ENCODE results near the gene HMOX1. TPM values are rescaled to one million over a fixed set of nuclear protein-coding genes. Genes with fewer than 3 reads are reported as not detected.

The HMOX1 gene
- 10 to 100 TPM in 1 of 2 donors, 1 to 10 TPM in 1; 9.3 to 32.0 TPM for total RNA-seq

DNA sequence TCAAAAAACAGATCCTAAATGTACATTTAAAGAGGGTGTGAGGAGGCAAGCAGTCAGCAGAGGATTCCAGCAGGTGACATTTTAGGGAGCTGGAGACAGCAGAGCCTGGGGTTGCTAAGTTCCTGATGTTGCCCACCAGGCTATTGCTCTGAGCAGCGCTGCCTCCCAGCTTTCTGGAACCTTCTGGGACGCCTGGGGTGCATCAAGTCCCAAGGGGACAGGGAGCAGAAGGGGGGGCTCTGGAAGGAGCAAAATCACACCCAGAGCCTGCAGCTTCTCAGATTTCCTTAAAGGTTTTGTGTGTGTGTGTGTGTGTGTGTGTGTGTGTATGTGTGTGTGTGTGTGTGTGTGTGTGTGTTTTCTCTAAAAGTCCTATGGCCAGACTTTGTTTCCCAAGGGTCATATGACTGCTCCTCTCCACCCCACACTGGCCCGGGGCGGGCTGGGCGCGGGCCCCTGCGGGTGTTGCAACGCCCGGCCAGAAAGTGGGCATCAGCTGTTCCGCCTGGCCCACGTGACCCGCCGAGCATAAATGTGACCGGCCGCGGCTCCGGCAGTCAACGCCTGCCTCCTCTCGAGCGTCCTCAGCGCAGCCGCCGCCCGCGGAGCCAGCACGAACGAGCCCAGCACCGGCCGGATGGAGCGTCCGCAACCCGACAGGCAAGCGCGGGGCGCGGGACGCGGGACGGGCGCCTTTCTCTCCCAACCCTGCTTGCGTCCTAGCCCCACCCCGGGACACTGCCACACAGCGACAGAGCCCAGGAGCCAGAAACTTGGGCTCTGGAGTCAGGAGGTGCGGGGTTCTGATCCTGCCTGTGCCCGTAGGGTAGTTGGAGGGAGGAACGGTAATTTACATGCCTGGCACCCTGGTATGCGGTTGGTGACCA lies at the start of gene HMOX1:
HMOX1 (plus strand) TSS at position 560 of the 887 bp plus-strand sequence; CDS start at position 638, 78 bp downstream.
- H3K9me3 ChIP-seq, result no peaks in the 10 kb centered on the region
- DNase-seq, result peak; percentile 85 to 92 (median 91)

GRCh38 chr22:35332278-35332677 lies 48.6 kb upstream of the HMOX1 start:
- DNase-seq (no peak), ATAC-seq (no peak)
- Histone ChIP-seq H3K4me3 (no peak overlapping the region), H3K4me1 (peaks cover 53% of the 10 kb centered on the region), H3K27ac (no peak overlapping the region), H3K36me3 (replicated peaks in 1 of 2; ENCODE audit: insufficient read depth in 1 of 2, low read depth in 2 of 2) (peaks cover 0 to 12% of the 10 kb centered on the region in 2 donors), H3K27me3 (no peaks in the 10 kb centered on the region), H3K9me3 (no peaks in the 10 kb centered on the region)
- WGBS, 2 donors, result 72 to 80% methylated on average over 6 of the region's 6 CpGs
- intact Hi-C loops (cut with DNase I), result no loop called here
- no peak for TF ChIP-seq POLR2A (IDR thresholded peaks at IDR 0.05)
- no peak for TF ChIP-seq CTCF (IDR thresholded peaks at IDR 0.05)

More for the DNA sequence above, at the start of gene HMOX1:
- ATAC-seq, result peak; percentile 82
- Histone ChIP-seq H3K4me1 (peaks cover 39% of the 10 kb centered on the region), H3K4me3 (no peak within 1 kb of the TSS), H3K36me3 (replicated peaks in 1 of 2; ENCODE audit: insufficient read depth in 1 of 2, low read depth in 2 of 2) (no peaks in the 10 kb centered on the region), H3K27ac (peak within 1 kb of the TSS in 3 of 4 donors; percentile 44 to 66 (median 63)), H3K27me3 (no peaks in the 10 kb centered on the region)
- TF ChIP-seq CTCF (IDR thresholded peaks at IDR 0.05), result peak in 2 of 7 experiments; percentile 8 to 44
- TF ChIP-seq POLR2A (IDR thresholded peaks at IDR 0.05), result peak in 2 of 3 donors; percentile 70 to 77
- intact Hi-C loops (cut with DNase I), result no loop called here
- WGBS, 2 donors, result 4 to 14% methylated on average over 14 to 42 of the region's 47 CpGs

GRCh38 chr22:35333220-35333619 lies 47.7 kb upstream of the HMOX1 start:
- intact Hi-C loops (cut with DNase I), result no loop called here
- ATAC-seq, result no peak
- no peak overlapping the region for H3K4me3 ChIP-seq
- 87 to 92% methylated on average over 6 to 7 of the region's 7 CpGs for WGBS, 2 donors
- no peak for DNase-seq
- TF ChIP-seq CTCF (IDR thresholded peaks at IDR 0.05) (no peak), POLR2A (IDR thresholded peaks at IDR 0.05) (no peak)
- H3K27me3 ChIP-seq, result no peaks in the 10 kb centered on the region
- no peaks in the 10 kb centered on the region for H3K9me3 ChIP-seq
- peaks cover 0 to 12% of the 10 kb centered on the region in 2 donors for H3K36me3 ChIP-seq (replicated peaks in 1 of 2; ENCODE audit: insufficient read depth in 1 of 2, low read depth in 2 of 2)
- no peak overlapping the region for H3K27ac ChIP-seq
- peaks cover 51% of the 10 kb centered on the region for H3K4me1 ChIP-seq

DNA sequence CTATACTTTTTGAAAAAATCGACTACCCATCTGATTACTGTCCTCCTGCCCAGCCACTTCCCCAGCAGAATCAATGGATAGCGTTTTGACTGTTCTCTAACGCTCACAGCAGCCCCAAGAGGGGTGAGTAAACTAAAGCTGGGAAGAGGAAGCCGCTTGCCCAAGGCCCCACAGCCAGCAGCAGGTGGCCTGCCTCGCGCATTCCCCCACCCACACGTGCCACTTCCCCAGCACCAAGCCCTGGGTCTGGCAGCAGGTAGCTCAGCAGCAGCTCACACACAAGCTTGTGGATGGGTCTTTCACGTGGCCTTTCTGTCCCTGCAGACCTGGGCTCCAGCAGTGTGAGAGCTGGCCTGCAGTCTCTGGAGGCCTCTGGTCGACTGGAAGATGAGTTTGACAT lies 46.9 kb upstream of the HMOX1 start:
- no peak overlapping the region for H3K27ac ChIP-seq
- TF ChIP-seq CTCF (IDR thresholded peaks at IDR 0.05) (no peak), POLR2A (IDR thresholded peaks at IDR 0.05) (no peak)
- H3K9me3 ChIP-seq, result no peaks in the 10 kb centered on the region
- DNase-seq, result no peak
- ATAC-seq, result no peak
- H3K27me3 ChIP-seq, result no peaks in the 10 kb centered on the region
- H3K4me3 ChIP-seq, result no peak overlapping the region
- intact Hi-C loops (cut with DNase I), result no loop called here
- peaks cover 0 to 12% of the 10 kb centered on the region in 2 donors for H3K36me3 ChIP-seq (replicated peaks in 1 of 2; ENCODE audit: insufficient read depth in 1 of 2, low read depth in 2 of 2)
- WGBS, 2 donors, result 53% methylated on average over 8 to 9 of the region's 9 CpGs
- H3K4me1 ChIP-seq, result peaks cover 44% of the 10 kb centered on the region
